Hepatic stellate cell (primary cell): ENCODE data around the gene ZNF775.

Source experiments
- DNase-seq: peaks from one replicate; pipeline ENCODE4 v3.0.0; 2011; ENCODE audit warnings: low spot score

Gene ZNF775

GRCh38 chr7:150378853-150379440 is at the start of gene ZNF775:
Gene ZNF775 (plus strand): TSS chr7:150379330. CDS start chr7:150388471, 9,141 bp downstream.
- peak; percentile 100 for DNase-seq

GRCh38 chr7:150329331-150330120 is 49.6 kb upstream of the ZNF775 start:
- no peak for DNase-seq

- no peak for DNase-seq
Observed at GRCh38 chr7:150330211-150330885, 48.8 kb upstream of the ZNF775 start.

GRCh38 chr7:150332852-150333635 is 46.1 kb upstream of the ZNF775 start:
- DNase-seq = no peak

GRCh38 chr7:150333659-150334058 is 45.5 kb upstream of the ZNF775 start:
- no peak for DNase-seq

GRCh38 chr7:150334108-150334507 is 45.0 kb upstream of the ZNF775 start:
- no peak for DNase-seq

- peak; percentile 48 for DNase-seq
Observed at GRCh38 chr7:150335108-150335773, 43.9 kb upstream of the ZNF775 start.

GRCh38 chr7:150335774-150336112 is 43.4 kb upstream of the ZNF775 start:
- no peak for DNase-seq

- no peak for DNase-seq
Observed at GRCh38 chr7:150336746-150337145, 42.4 kb upstream of the ZNF775 start.

GRCh38 chr7:150337179-150337578 is 42.0 kb upstream of the ZNF775 start:
- DNase-seq = no peak

GRCh38 chr7:150337659-150338081 is 41.5 kb upstream of the ZNF775 start:
- DNase-seq = no peak

GRCh38 chr7:150338166-150338829 is 40.8 kb upstream of the ZNF775 start:
- no peak for DNase-seq

GRCh38 chr7:150339409-150339809 is 39.7 kb upstream of the ZNF775 start:
- no peak for DNase-seq

- peak; percentile 70 for DNase-seq
Observed at GRCh38 chr7:150340024-150340749, 38.9 kb upstream of the ZNF775 start.

- no peak for DNase-seq
Observed at GRCh38 chr7:150340875-150341262, 38.3 kb upstream of the ZNF775 start.

- no peak for DNase-seq
Observed at GRCh38 chr7:150341263-150342120, 37.6 kb upstream of the ZNF775 start, which contains the start of gene RARRES2. Gene RARRES2 (minus strand): TSS chr7:150341629. CDS start chr7:150340609, 1,020 bp downstream.

GRCh38 chr7:150342121-150342408 is 37.1 kb upstream of the ZNF775 start:
- no peak for DNase-seq

GRCh38 chr7:150343225-150343624 is 35.9 kb upstream of the ZNF775 start:
- no peak for DNase-seq

- DNase-seq = no peak
Observed at GRCh38 chr7:150344299-150344698, 34.8 kb upstream of the ZNF775 start.

GRCh38 chr7:150345012-150345411 is 34.1 kb upstream of the ZNF775 start:
- no peak for DNase-seq
